Loucy (cell line): Measurements from ENCODE around the gene HAUS6.
"Not testable (repeated sequence)": the region's sequence is repeated elsewhere in the genome, so short reads cannot be mapped to it uniquely, and the experiment has no call there.

Source experiments
- CTCF ChIP-seq: fragments of 200-600 bp; sonication (generic); conservative IDR thresholded peaks from 2 replicates; pipeline ENCODE4 v1.5.1; 2014; ENCODE audit warnings: mild to moderate bottlenecking, antibody characterized with exemption, low read length
- EZH2phosphoT487 ChIP-seq: fragments of 200-600 bp; IDR thresholded peaks from 2 replicates; pipeline ENCODE4 v1.6.1; 2018; ENCODE audit warnings: antibody characterized with exemption, mild to moderate bottlenecking, moderate library complexity, borderline replicate concordance

GRCh38 chr9:19152160-19152498 is 49.4 kb upstream of the HAUS6 start:
- TF ChIP-seq CTCF, EZH2phosphoT487: not testable (repeated sequence)
